ENCODE results near the gene FAM53A. TPM values are rescaled to one million over a fixed set of nuclear protein-coding genes. Genes with fewer than 3 reads are reported as not detected.

FAM53A gene
- total RNA-seq, 5 donors from 2014 or later (not counting 1 experiment from before 2014, with no cell fraction given), result 1.4 to 3.0 (median 1.9) TPM

GRCh38 chr4:1600211-1600780 lies 83.8 kb downstream of the FAM53A start:
- Histone ChIP-seq H3K4me3 (ENCODE audit: control insufficient read depth in 1 of 2, extremely low read depth in 1 of 2, low read length in 1 of 2) (no peak overlapping the region), H3K27ac (ENCODE audit: low read length) (no peak overlapping the region), H3K27me3 (replicated peaks in 1 of 2; ENCODE audit: control insufficient read depth in 2 of 2, extremely low read depth in 1 of 2, insufficient read depth in 2 of 2, low read length in 1 of 2) (peaks cover 0 to 7% of the 10 kb centered on the region in 2 experiments), H3K36me3 (ENCODE audit: control insufficient read depth in 2 of 2, extremely low read depth in 1 of 2, insufficient read depth in 1 of 2, low read length in 1 of 2) (no peaks in the 10 kb centered on the region), H3K4me1 (ENCODE audit: control insufficient read depth in 1 of 2, extremely low read depth in 1 of 2, insufficient read depth in 2 of 2, low read length in 2 of 2) (peaks cover 0 to 18% of the 10 kb centered on the region in 2 experiments), H3K9me3 (no peaks in the 10 kb centered on the region)
- Mint-ChIP-seq H3K27me3 (no peaks in the 10 kb centered on the region), H3K27ac (no peak overlapping the region), H3K9me3 (no peaks in the 10 kb centered on the region), H3K36me3 (no peaks in the 10 kb centered on the region), H3K4me1 (peaks cover 0 to 8% (median 8%) of the 10 kb centered on the region in 3 donors), H3K4me3 (no peak overlapping the region)
- no peak for ATAC-seq (replicated peaks in 1 of 4)
- WGBS (ENCODE audit: insufficient coverage), result 85% methylated on average over 13 of the region's 15 CpGs
- POLR2A ChIA-PET, result no interaction called here
- DNase-seq, result no peak
- CTCF ChIA-PET, result no interaction called here

- no peak overlapping the region for H3K4me3 Mint-ChIP-seq
- H3K9me3 Mint-ChIP-seq, result no peaks in the 10 kb centered on the region
- H3K27ac Mint-ChIP-seq, result no peak overlapping the region
- Histone ChIP-seq H3K4me1 (ENCODE audit: control insufficient read depth in 1 of 2, extremely low read depth in 1 of 2, insufficient read depth in 2 of 2, low read length in 2 of 2) (peaks cover 0 to 11% of the 10 kb centered on the region in 2 experiments), H3K4me3 (ENCODE audit: control insufficient read depth in 1 of 2, extremely low read depth in 1 of 2, low read length in 1 of 2) (no peak overlapping the region), H3K27ac (ENCODE audit: low read length) (no peak overlapping the region), H3K36me3 (ENCODE audit: control insufficient read depth in 2 of 2, extremely low read depth in 1 of 2, insufficient read depth in 1 of 2, low read length in 1 of 2) (no peaks in the 10 kb centered on the region), H3K27me3 (replicated peaks in 1 of 2; ENCODE audit: control insufficient read depth in 2 of 2, extremely low read depth in 1 of 2, insufficient read depth in 2 of 2, low read length in 1 of 2) (peaks cover 0 to 13% of the 10 kb centered on the region in 2 experiments), H3K9me3 (no peaks in the 10 kb centered on the region)
- ChIA-PET POLR2A (no interaction called here), CTCF (no interaction called here)
- 63% methylated on average over 16 of the region's 21 CpGs for WGBS (ENCODE audit: insufficient coverage)
- H3K36me3 Mint-ChIP-seq, result no peaks in the 10 kb centered on the region
- DNase-seq (no peak), ATAC-seq (replicated peaks in 1 of 4) (no peak)
- H3K4me1 Mint-ChIP-seq, result peaks cover 0 to 2% (median 1%) of the 10 kb centered on the region in 3 donors
- H3K27me3 Mint-ChIP-seq, result peaks cover 0 to 2% of the 10 kb centered on the region in 2 donors
Measured at GRCh38 chr4:1599491-1600210, 84.5 kb downstream of the FAM53A start.

GRCh38 chr4:1599026-1599481 lies 85.1 kb downstream of the FAM53A start:
- POLR2A ChIA-PET, result no interaction called here
- no peaks in the 10 kb centered on the region for H3K9me3 ChIP-seq
- Mint-ChIP-seq H3K27me3 (peaks cover 0 to 3% of the 10 kb centered on the region in 2 donors), H3K4me3 (no peak overlapping the region), H3K4me1 (peaks cover 0 to 2% (median 0%) of the 10 kb centered on the region in 3 donors), H3K27ac (no peak overlapping the region), H3K36me3 (no peaks in the 10 kb centered on the region), H3K9me3 (no peaks in the 10 kb centered on the region)
- H3K4me1 ChIP-seq (ENCODE audit: control insufficient read depth in 1 of 2, extremely low read depth in 1 of 2, insufficient read depth in 2 of 2, low read length in 2 of 2), result peaks cover 0 to 5% of the 10 kb centered on the region in 2 experiments
- H3K36me3 ChIP-seq (ENCODE audit: control insufficient read depth in 2 of 2, extremely low read depth in 1 of 2, insufficient read depth in 1 of 2, low read length in 1 of 2), result no peaks in the 10 kb centered on the region
- H3K4me3 ChIP-seq (ENCODE audit: control insufficient read depth in 1 of 2, extremely low read depth in 1 of 2, low read length in 1 of 2), result no peak overlapping the region
- no peak overlapping the region for H3K27ac ChIP-seq (ENCODE audit: low read length)
- WGBS (ENCODE audit: insufficient coverage), result 98% methylated on average over 24 of the region's 30 CpGs
- ATAC-seq (replicated peaks in 1 of 4) (no peak), DNase-seq (no peak)
- CTCF ChIA-PET, result no interaction called here
- H3K27me3 ChIP-seq (replicated peaks in 1 of 2; ENCODE audit: control insufficient read depth in 2 of 2, extremely low read depth in 1 of 2, insufficient read depth in 2 of 2, low read length in 1 of 2), result peaks cover 0 to 19% of the 10 kb centered on the region in 2 experiments

GRCh38 chr4:1598206-1599025 lies 85.7 kb downstream of the FAM53A start:
- peaks cover 0 to 20% of the 10 kb centered on the region in 2 experiments for H3K27me3 ChIP-seq (replicated peaks in 1 of 2; ENCODE audit: control insufficient read depth in 2 of 2, extremely low read depth in 1 of 2, insufficient read depth in 2 of 2, low read length in 1 of 2)
- H3K4me1 Mint-ChIP-seq, result peaks cover 0 to 2% (median 0%) of the 10 kb centered on the region in 3 donors
- no peaks in the 10 kb centered on the region for H3K9me3 Mint-ChIP-seq
- no peak overlapping the region for H3K27ac Mint-ChIP-seq
- no peaks in the 10 kb centered on the region for H3K9me3 ChIP-seq
- no peak overlapping the region for H3K4me3 Mint-ChIP-seq
- ATAC-seq (replicated peaks in 1 of 4) (no peak), DNase-seq (no peak)
- 78% methylated on average over 31 of the region's 42 CpGs for WGBS (ENCODE audit: insufficient coverage)
- H3K4me3 ChIP-seq (ENCODE audit: control insufficient read depth in 1 of 2, extremely low read depth in 1 of 2, low read length in 1 of 2), result no peak overlapping the region
- no peaks in the 10 kb centered on the region for H3K36me3 ChIP-seq (ENCODE audit: control insufficient read depth in 2 of 2, extremely low read depth in 1 of 2, insufficient read depth in 1 of 2, low read length in 1 of 2)
- ChIA-PET POLR2A (no interaction called here), CTCF (no interaction called here)
- peaks cover 0 to 7% of the 10 kb centered on the region in 2 donors for H3K27me3 Mint-ChIP-seq
- no peak overlapping the region for H3K27ac ChIP-seq (ENCODE audit: low read length)
- no peaks in the 10 kb centered on the region for H3K4me1 ChIP-seq (ENCODE audit: control insufficient read depth in 1 of 2, extremely low read depth in 1 of 2, insufficient read depth in 2 of 2, low read length in 2 of 2)
- H3K36me3 Mint-ChIP-seq, result no peaks in the 10 kb centered on the region

- Histone ChIP-seq H3K4me3 (ENCODE audit: control insufficient read depth in 1 of 2, extremely low read depth in 1 of 2, low read length in 1 of 2) (no peak overlapping the region), H3K27me3 (replicated peaks in 1 of 2; ENCODE audit: control insufficient read depth in 2 of 2, extremely low read depth in 1 of 2, insufficient read depth in 2 of 2, low read length in 1 of 2) (peaks cover 0 to 20% of the 10 kb centered on the region in 2 experiments), H3K36me3 (ENCODE audit: control insufficient read depth in 2 of 2, extremely low read depth in 1 of 2, insufficient read depth in 1 of 2, low read length in 1 of 2) (no peaks in the 10 kb centered on the region), H3K4me1 (ENCODE audit: control insufficient read depth in 1 of 2, extremely low read depth in 1 of 2, insufficient read depth in 2 of 2, low read length in 2 of 2) (no peaks in the 10 kb centered on the region), H3K9me3 (no peaks in the 10 kb centered on the region), H3K27ac (ENCODE audit: low read length) (no peak overlapping the region)
- Mint-ChIP-seq H3K27ac (no peak overlapping the region), H3K36me3 (no peaks in the 10 kb centered on the region), H3K9me3 (no peaks in the 10 kb centered on the region), H3K27me3 (peaks cover 0 to 8% of the 10 kb centered on the region in 2 donors), H3K4me1 (peaks cover 0 to under 1% (median 0%) of the 10 kb centered on the region in 3 donors), H3K4me3 (no peak overlapping the region)
- no peak for DNase-seq
- ATAC-seq (replicated peaks in 1 of 4), result no peak
- WGBS (ENCODE audit: insufficient coverage), result 90% methylated on average over 23 of the region's 26 CpGs
- CTCF ChIA-PET, result no interaction called here
- POLR2A ChIA-PET, result no interaction called here
Measured at GRCh38 chr4:1597021-1597931, 86.8 kb downstream of the FAM53A start.

- H3K36me3 Mint-ChIP-seq, result no peaks in the 10 kb centered on the region
- H3K27me3 Mint-ChIP-seq, result peaks cover 0 to 9% of the 10 kb centered on the region in 2 donors
- H3K4me3 ChIP-seq (ENCODE audit: control insufficient read depth in 1 of 2, extremely low read depth in 1 of 2, low read length in 1 of 2), result no peak overlapping the region
- no peaks in the 10 kb centered on the region for H3K4me1 Mint-ChIP-seq
- WGBS (ENCODE audit: insufficient coverage), result 70% methylated on average over 4 of the region's 16 CpGs
- H3K9me3 Mint-ChIP-seq, result no peaks in the 10 kb centered on the region
- DNase-seq (no peak), ATAC-seq (replicated peaks in 1 of 4) (no peak)
- no peaks in the 10 kb centered on the region for H3K4me1 ChIP-seq (ENCODE audit: control insufficient read depth in 1 of 2, extremely low read depth in 1 of 2, insufficient read depth in 2 of 2, low read length in 2 of 2)
- no peak overlapping the region for H3K27ac ChIP-seq (ENCODE audit: low read length)
- H3K36me3 ChIP-seq (ENCODE audit: control insufficient read depth in 2 of 2, extremely low read depth in 1 of 2, insufficient read depth in 1 of 2, low read length in 1 of 2), result no peaks in the 10 kb centered on the region
- ChIA-PET POLR2A (no interaction called here), CTCF (no interaction called here)
- no peak overlapping the region for H3K27ac Mint-ChIP-seq
- H3K9me3 ChIP-seq, result no peaks in the 10 kb centered on the region
- peaks cover 0 to 20% of the 10 kb centered on the region in 2 experiments for H3K27me3 ChIP-seq (replicated peaks in 1 of 2; ENCODE audit: control insufficient read depth in 2 of 2, extremely low read depth in 1 of 2, insufficient read depth in 2 of 2, low read length in 1 of 2)
- H3K4me3 Mint-ChIP-seq, result no peak overlapping the region
Measured at GRCh38 chr4:1596393-1596792, 87.7 kb downstream of the FAM53A start.
